Activated T-cell treated with anti-CD3 and anti-CD28 coated beads, Interleukin-2, amount 50 U/mL, for 1 hour (primary cell): ENCODE data around the gene CSRNP3.

Experiments used
- DNase-seq: peaks from one replicate; pipeline ENCODE4 v3.0.0-alpha.2; 2020

CSRNP3 gene

GRCh38 chr2:165697748-165698443 is 228.4 kb downstream of the CSRNP3 start:
- DNase-seq = no peak

- no peak for DNase-seq
These were observed 229.0 kb downstream of the CSRNP3 start for GRCh38 chr2:165698444-165698884.

- no peak for DNase-seq
These were observed 230.4 kb downstream of the CSRNP3 start for GRCh38 chr2:165699946-165700345.

GRCh38 chr2:165700531-165700930 is 231.0 kb downstream of the CSRNP3 start:
- DNase-seq = no peak

GRCh38 chr2:165701147-165701546 is 231.6 kb downstream of the CSRNP3 start:
- DNase-seq = no peak

GRCh38 chr2:165706960-165707487 is 237.5 kb downstream of the CSRNP3 start:
- DNase-seq = no peak

GRCh38 chr2:165716091-165716490 is 246.6 kb downstream of the CSRNP3 start:
- DNase-seq = no peak

GRCh38 chr2:165718610-165719210 is 249.2 kb downstream of the CSRNP3 start:
- DNase-seq = no peak

GRCh38 chr2:165720511-165720910 is 251.0 kb downstream of the CSRNP3 start:
- DNase-seq = no peak

GRCh38 chr2:165725421-165725820 is 255.9 kb downstream of the CSRNP3 start:
- DNase-seq = no peak
